Measurements from ENCODE around the gene NEK1.

- TF ChIP-seq CTCF (optimal IDR thresholded peaks at IDR 0.05 in 1 of 3, IDR thresholded peaks at IDR 0.05 in 1 of 3, conservative IDR thresholded peaks at IDR 0.05 in 1 of 3; ENCODE audit: extremely low read depth in 1 of 3, insufficient read depth in 2 of 3, low read length in 3 of 3): no peak
- TF ChIP-seq EZH2 (IDR thresholded peaks at IDR 0.05; ENCODE audit: low read length): no peak
These were observed 127.3 kb downstream of the NEK1 start for GRCh38 chr4:169485086-169485485.

Measured in keratinocyte (primary cell).